NCI-H526 treated with DMSO at 0.1 percent for 48 hours (cell line): ENCODE results near the gene EIF5A.

ENCODE experiments used
- DNase-seq: peaks from one replicate; lab custom pipeline; 2025; lab: John Stamatoyannopoulos, UW

The EIF5A gene

DNA sequence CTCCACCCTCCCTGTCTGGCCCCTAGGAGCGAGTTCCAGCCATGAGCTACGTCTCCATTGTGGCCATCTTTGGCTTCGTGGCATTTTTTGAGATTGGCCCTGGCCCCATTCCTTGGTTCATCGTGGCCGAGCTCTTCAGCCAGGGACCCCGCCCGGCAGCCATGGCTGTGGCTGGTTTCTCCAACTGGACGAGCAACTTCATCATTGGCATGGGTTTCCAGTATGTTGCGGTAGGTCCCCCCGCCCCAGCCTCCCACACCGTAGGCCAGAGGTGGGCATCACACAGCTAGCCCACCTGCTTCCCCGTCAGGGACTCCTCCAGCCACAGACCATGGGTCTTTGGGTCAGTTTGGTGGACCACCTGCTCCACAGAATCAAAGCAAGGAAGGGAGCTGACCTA is 21.7 kb upstream of the EIF5A start:
- no peak for DNase-seq

DNA sequence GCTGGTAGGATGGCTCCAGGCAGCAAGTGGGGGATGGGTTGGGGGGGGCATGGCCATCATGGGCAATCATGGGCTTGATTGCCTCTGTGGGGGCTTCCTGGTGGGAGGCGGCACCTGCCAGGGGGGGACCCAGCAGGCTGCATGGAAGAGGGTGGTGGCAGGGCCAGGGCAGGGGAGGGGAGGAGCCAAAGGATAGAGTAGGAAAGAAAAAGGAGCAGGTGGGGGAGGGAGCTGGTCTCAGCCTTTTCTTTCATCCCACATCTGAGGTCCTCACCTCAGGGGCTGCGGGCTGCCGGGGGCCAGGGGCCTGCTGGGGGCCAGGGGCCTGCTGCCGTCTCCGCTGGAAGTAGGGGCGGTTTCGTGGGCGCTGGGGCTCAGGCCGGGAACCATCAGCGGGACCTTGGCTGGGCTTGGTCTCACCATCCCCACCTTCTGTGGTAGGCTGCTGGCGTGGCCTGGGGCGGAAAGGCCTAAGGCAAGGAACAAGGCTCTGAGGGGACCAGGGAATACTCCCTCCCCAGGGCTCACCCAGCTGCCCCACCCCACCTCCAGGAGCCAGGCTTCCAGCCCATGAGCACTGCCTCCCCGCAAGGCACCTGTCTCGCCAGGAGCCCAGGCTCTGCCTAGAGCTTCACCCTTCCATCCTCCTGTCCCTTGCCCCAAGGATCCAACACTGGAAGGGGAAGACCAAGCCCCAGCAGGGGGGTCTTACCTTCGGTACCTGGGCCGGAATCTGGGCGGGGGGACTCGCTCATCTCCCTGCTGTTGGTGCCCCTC is 18.0 kb upstream of the EIF5A start:
- DNase-seq, result no peak

DNA sequence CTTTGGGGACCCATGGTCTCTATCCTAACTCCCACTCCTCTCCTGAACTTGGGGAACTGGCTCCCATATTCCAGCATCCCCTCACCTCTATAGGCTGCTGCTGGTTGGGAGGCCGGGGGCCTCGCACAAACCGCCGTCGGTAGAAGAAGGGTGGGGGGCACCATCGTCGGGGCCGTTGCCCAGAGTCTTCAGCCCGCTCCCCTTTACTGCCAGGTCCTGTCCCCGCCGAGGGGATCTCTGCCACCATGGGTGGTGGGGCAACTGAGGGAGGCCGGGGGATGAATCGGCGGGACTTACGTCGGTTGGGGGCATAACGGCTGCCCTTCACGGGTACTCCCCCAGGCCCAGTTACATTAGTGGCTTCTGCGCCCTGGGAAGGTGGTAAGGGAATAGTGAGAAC is 17.3 kb upstream of the EIF5A start:
- DNase-seq, result no peak

DNA sequence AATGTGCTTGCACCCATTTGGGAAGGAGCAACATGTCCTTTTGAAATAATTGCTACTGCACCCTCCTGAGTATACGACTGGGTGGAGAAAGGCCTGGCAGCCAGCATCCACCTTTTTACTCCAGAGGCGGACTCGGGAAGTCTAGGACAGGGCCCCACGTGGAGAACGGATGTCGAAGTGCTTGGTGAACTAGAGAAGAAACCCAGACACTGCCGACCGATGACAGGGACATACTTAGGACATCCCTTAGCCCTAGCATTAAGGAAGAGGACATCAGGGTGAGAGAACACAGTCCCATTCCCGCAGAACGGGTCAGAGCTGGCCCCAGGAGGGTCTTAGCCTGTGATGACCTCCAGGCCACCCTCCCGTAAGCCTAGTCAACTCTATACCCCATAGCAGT is 16.7 kb upstream of the EIF5A start:
- no peak for DNase-seq

GRCh38 chr17:7292194-7292593 is 15.2 kb upstream of the EIF5A start:
- DNase-seq, result no peak

DNA sequence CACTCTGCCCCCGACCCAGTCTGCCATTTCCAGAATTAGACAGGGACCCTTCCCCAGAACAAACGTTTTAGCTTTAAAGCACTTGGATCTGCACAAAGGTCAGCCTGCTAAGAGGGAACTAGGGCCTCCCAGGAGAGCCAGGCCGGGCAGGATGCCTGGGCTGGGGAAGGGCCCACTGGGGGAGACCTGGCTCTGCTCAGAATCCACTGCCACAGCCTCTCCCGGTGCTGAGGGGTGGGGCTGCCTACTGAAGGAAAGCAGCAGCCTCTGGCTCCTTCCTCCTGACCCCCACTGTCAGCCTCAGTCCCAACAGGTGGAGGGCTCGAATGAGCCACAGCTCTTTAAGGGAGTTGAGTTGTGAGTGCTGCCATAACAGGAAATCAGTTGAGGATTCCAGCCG is 14.7 kb upstream of the EIF5A start:
- DNase-seq, result no peak

- DNase-seq, result no peak
Measured at GRCh38 chr17:7293159-7293558, 14.3 kb upstream of the EIF5A start.

GRCh38 chr17:7293816-7294613 is 13.4 kb upstream of the EIF5A start:
- DNase-seq, result no peak

GRCh38 chr17:7294614-7295153 is 12.7 kb upstream of the EIF5A start, which contains the start of gene YBX2:
Gene YBX2, minus strand, starts transcription at chr17:7294639. Its CDS starts 139 bp downstream, at chr17:7294500.
- peak; percentile 86 for DNase-seq

- DNase-seq, result no peak
Measured at GRCh38 chr17:7295230-7296180, 11.9 kb upstream of the EIF5A start.

GRCh38 chr17:7296189-7296861 is 11.1 kb upstream of the EIF5A start:
- DNase-seq, result peak; percentile 24

GRCh38 chr17:7304179-7304578 is 3.2 kb upstream of the EIF5A start:
- DNase-seq, result no peak

- DNase-seq, result no peak
Measured at GRCh38 chr17:7307686-7308624, 527 bp downstream of the EIF5A start.

GRCh38 chr17:7308625-7309433 is 1.4 kb downstream of the EIF5A start:
- peak; percentile 26 for DNase-seq

DNA sequence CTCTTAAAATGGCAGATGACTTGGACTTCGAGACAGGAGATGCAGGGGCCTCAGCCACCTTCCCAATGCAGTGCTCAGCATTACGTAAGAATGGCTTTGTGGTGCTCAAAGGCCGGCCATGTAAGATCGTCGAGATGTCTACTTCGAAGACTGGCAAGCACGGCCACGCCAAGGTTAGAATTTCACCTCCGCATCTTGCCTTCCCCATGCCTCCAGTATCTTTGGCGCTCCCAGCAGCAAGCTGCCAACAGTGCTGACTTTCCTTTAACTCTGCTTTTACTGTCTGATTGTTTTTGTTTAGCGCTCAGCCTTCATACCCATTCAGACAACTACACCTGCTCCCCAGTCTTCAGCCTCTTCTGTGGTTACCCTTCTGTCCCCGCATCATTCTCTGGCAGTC is 2.2 kb downstream of the EIF5A start:
- no peak for DNase-seq

- no peak for DNase-seq
Measured at GRCh38 chr17:7311110-7311705, 3.8 kb downstream of the EIF5A start.

GRCh38 chr17:7312432-7313087 is 5.1 kb downstream of the EIF5A start:
- no peak for DNase-seq
